Thoracic aorta (tissue), 2 donors: Measurements from ENCODE around the gene PLA2G2A. TPM values are rescaled to one million over a fixed set of nuclear protein-coding genes. Genes with fewer than 3 reads are reported as not detected.

ENCODE experiments used
- ATAC-seq: fragments of 150-250 bp; one replicate; pipeline ENCODE4 v1.8.0; 2017; ENCODE audit warnings: low read depth; ENCODE audit not compliant: insufficient number of reproducible peaks, low FRiP score
- DNase-seq: peaks from one replicate; pipeline ENCODE4 v3.0.0-alpha.2; 2020; ENCODE audit warnings: low spot score
- H3K27ac ChIP-seq, 2 donors: fragments of 200-600 bp; sonication (generic); 1 replicate in 1 of 2; 2 replicates in 1 of 2; pipeline ENCODE4 v1.5.1; 2016; ENCODE audit warnings: mild to moderate bottlenecking in 2 of 2, moderate library complexity in 2 of 2
- H3K27me3 ChIP-seq: fragments of 200-600 bp; sonication (generic); replicated peaks from 2 replicates; pipeline ENCODE4 v1.6.0; 2016; ENCODE audit warnings: mild to moderate bottlenecking; ENCODE audit not compliant: insufficient read depth
- H3K36me3 ChIP-seq: fragments of 200-600 bp; sonication (generic); one replicate; pipeline ENCODE4 v1.5.1; 2016
- H3K4me1 ChIP-seq, 2 donors: fragments of 200-600 bp; sonication (generic); 1 replicate in 1 of 2; 2 replicates in 1 of 2; pipeline versions ENCODE4 v1.5.1 to v1.6.0; 2016; ENCODE audit warnings: low read depth in 2 of 2, mild to moderate bottlenecking in 1 of 2; ENCODE audit not compliant: control insufficient read depth in 1 of 2
- H3K4me3 ChIP-seq: fragments of 200-600 bp; sonication (generic); 2 replicates; pipeline ENCODE4 v1.5.1; 2016; ENCODE audit warnings: mild to moderate bottlenecking
- H3K9me3 ChIP-seq: fragments of 200-600 bp; sonication (generic); 2 replicates; pipeline ENCODE4 v1.5.1; 2016
- total RNA-seq, 2 donors: library from RNA; depleted of rRNA; stranded (reverse); fragments of >200 nt; gene quantifications; one replicate each; pipeline versions ENCODE4 v1.1.0 to v1.2.3, GENCODE V29; 2016
- TF ChIP-seq, protein P1 (sequence below): fragments of 200-600 bp; sonication (generic); IDR thresholded peaks from one replicate; pipeline ENCODE4 v1.5.1; 2019; ENCODE audit warnings: antibody characterized with exemption

PLA2G2A gene, protein sequence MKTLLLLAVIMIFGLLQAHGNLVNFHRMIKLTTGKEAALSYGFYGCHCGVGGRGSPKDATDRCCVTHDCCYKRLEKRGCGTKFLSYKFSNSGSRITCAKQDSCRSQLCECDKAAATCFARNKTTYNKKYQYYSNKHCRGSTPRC
- total RNA-seq: 100 to 1,000 TPM in 1 of 2 donors, 10 to 100 TPM in 1; 65.1 to 200 TPM

DNA sequence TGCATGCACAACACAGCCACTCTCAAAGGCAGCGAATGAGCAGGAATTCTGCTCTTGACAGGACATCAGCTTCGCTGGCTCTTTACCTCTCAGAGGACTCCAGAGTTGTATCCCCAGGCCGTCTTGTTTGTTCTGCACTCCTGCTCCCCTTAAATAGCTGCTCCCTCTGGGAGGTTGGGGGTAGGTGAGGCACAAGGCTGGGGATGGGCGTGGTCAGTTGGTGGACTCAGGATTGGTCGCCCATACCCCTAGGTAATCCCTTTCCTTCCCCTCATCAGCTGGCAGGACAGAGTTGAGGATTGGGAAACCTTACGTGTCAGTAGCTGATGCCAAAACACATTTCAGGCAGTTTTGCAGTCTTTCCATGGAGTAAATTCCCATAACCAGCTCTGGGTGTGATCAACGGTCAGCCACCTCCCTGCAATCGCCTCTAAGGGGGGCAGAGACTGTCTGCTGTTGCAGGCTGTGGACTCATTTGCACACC, at the start of gene PLA2G2A:
Gene PLA2G2A, minus strand, starts transcription at position 125 of the 484 bp plus-strand sequence. CDS start 845 bp downstream, outside the sequence.
- Histone ChIP-seq H3K27ac (no peak within 1 kb of the TSS), H3K4me3 (no peak within 1 kb of the TSS), H3K36me3 (no peaks in the 10 kb centered on the region), H3K9me3 (no peaks in the 10 kb centered on the region), H3K4me1 (no peaks in the 10 kb centered on the region), H3K27me3 (no peaks in the 10 kb centered on the region)
- TF ChIP-seq, protein P1, sequence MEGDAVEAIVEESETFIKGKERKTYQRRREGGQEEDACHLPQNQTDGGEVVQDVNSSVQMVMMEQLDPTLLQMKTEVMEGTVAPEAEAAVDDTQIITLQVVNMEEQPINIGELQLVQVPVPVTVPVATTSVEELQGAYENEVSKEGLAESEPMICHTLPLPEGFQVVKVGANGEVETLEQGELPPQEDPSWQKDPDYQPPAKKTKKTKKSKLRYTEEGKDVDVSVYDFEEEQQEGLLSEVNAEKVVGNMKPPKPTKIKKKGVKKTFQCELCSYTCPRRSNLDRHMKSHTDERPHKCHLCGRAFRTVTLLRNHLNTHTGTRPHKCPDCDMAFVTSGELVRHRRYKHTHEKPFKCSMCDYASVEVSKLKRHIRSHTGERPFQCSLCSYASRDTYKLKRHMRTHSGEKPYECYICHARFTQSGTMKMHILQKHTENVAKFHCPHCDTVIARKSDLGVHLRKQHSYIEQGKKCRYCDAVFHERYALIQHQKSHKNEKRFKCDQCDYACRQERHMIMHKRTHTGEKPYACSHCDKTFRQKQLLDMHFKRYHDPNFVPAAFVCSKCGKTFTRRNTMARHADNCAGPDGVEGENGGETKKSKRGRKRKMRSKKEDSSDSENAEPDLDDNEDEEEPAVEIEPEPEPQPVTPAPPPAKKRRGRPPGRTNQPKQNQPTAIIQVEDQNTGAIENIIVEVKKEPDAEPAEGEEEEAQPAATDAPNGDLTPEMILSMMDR: no peak
- no peak for ATAC-seq
- no peak for DNase-seq

DNA sequence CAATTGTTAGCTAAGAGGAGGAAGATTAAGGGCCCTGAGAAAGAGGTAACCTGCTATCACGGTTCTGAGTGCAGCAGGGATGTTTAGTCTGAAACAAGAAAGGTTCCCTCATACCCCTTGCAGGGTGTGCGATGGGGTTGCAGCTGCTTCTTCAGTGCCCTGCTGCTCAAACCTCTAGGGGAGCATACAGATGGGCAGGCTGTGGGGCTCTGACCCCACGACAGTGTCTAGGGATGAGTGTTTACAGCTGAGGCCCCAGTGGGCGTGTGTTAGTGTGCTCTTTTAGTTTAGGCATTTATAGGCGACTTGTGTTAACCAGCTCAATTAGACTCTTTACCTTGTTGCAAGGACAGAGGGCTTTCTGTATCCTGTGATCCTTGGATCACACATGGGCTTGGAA, 49.3 kb upstream of the PLA2G2A start:
- ATAC-seq: no peak
- H3K27ac ChIP-seq: no peak overlapping the region
- DNase-seq: no peak

DNA sequence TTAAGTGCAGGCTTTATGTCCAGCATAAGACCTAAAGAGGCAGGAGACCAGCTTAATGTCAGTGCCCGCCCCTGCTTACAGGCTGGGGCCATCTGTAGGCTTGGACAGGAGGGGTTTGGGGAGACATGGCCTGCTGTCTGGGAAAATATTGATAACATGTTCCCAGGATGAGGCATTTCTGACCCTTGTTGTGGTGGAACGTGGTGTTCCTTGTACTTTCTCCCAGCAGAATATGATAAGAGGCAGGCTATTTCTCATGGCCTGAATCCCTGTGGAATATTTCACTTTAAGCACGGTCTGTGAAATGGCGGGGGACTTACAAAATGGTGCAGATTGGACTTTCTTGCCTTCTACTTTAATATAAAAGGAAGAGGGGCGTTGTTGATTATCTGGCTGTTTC, 48.7 kb upstream of the PLA2G2A start:
- DNase-seq (no peak), ATAC-seq (no peak)
- Histone ChIP-seq H3K27ac (no peak overlapping the region), H3K36me3 (no peaks in the 10 kb centered on the region), H3K9me3 (peaks cover 3% of the 10 kb centered on the region), H3K27me3 (no peaks in the 10 kb centered on the region), H3K4me1 (no peaks in the 10 kb centered on the region), H3K4me3 (no peak overlapping the region)
- TF ChIP-seq, protein P1: no peak

More for the DNA sequence above, 49.3 kb upstream of the PLA2G2A start:
- H3K4me3 ChIP-seq: peak overlapping the region; percentile 5
- no peaks in the 10 kb centered on the region for H3K27me3 ChIP-seq
- TF ChIP-seq, protein P1: no peak
- peaks cover 3% of the 10 kb centered on the region for H3K9me3 ChIP-seq
- no peaks in the 10 kb centered on the region for H3K4me1 ChIP-seq
- H3K36me3 ChIP-seq: no peaks in the 10 kb centered on the region

DNA sequence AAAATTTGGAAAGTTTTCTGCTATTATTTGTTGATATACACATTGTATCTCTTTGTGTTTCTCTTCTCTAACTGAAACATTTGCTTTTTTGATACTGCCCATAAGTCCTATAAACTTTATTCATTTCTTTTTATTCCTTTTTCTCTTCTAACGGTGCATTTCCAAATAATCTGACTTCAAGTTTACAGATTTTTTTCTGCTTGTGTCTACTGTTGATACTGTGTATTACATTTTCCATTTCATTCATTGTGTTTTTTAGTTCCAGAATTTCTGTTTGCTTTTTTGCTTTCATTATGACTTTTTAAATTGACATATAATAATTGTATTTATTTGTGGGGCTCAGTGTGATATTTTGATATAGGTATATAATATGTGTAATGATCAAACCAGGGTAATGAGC, 38.3 kb upstream of the PLA2G2A start:
- no peak for DNase-seq
- TF ChIP-seq, protein P1: no peak
- no peaks in the 10 kb centered on the region for H3K4me1 ChIP-seq
- H3K27me3 ChIP-seq: no peaks in the 10 kb centered on the region
- H3K9me3 ChIP-seq: peaks cover 17% of the 10 kb centered on the region
- H3K4me3 ChIP-seq: no peak overlapping the region
- no peak overlapping the region for H3K27ac ChIP-seq
- ATAC-seq: no peak
- no peaks in the 10 kb centered on the region for H3K36me3 ChIP-seq

DNA sequence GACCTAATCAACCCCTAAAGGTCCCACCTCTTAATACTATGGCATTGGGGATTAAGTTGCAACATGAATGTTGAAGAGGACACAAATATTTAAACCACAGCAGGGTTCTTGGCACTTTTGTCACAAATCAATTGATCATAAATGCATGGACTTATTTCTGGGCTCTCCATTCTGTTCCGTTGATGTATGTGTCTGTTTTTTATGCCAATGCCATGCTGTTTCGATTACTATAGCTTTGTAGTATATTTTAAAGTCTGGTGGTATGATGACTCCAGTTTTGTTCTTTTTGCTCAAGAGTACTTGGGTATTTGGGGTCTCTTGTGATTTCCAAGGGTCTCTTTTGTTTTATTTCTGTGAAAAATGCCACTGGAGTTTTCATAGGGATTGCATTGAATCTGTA, 34.7 kb upstream of the PLA2G2A start:
- TF ChIP-seq, protein P1: no peak
- Histone ChIP-seq H3K36me3 (no peaks in the 10 kb centered on the region), H3K4me3 (no peak overlapping the region), H3K27ac (no peak overlapping the region), H3K27me3 (no peaks in the 10 kb centered on the region), H3K9me3 (peaks cover 17% of the 10 kb centered on the region), H3K4me1 (no peaks in the 10 kb centered on the region)
- no peak for ATAC-seq
- no peak for DNase-seq
